ENCODE results near the gene AFDN. TPM values are rescaled to one million over a fixed set of nuclear protein-coding genes. Genes with fewer than 3 reads are reported as not detected.

AFDN gene
- total and polyA plus RNA-seq, 10 of the 15 experiments (the other 5 are each of a cell fraction or from before 2014, with no cell fraction given) = 5.7 to 68.2 (median 45.1) TPM

- Histone ChIP-seq H3K27me3 (replicated peaks in 1 of 2; ENCODE audit: control insufficient read depth in 2 of 2, insufficient read depth in 2 of 2, low read length in 1 of 2) (no peaks in the 10 kb centered on the region), H3K4me2 (ENCODE audit: control insufficient read depth, insufficient read depth) (no peak overlapping the region), H3K9ac (ENCODE audit: control insufficient read depth, insufficient read depth, low read length) (no peak overlapping the region), H2AFZ (ENCODE audit: control insufficient read depth, low read depth, low read length) (no peak overlapping the region), H3K79me2 (ENCODE audit: control insufficient read depth, insufficient read depth, low read length) (no peaks in the 10 kb centered on the region), H3K27ac (ENCODE audit: control insufficient read depth, insufficient read depth) (no peak overlapping the region), H3K4me1 (ENCODE audit: control insufficient read depth, insufficient read depth, low read length) (no peaks in the 10 kb centered on the region), H3K4me3 (no peak overlapping the region), H3K9me3 (replicated peaks; ENCODE audit: control insufficient read depth, insufficient read depth, low read length) (no peaks in the 10 kb centered on the region), H3K36me3 (ENCODE audit: control insufficient read depth in 2 of 2, insufficient read depth in 2 of 2, low read length in 1 of 2) (peaks cover 12 to 13% of the 10 kb centered on the region in 2 experiments), H4K20me1 (ENCODE audit: control insufficient read depth, insufficient read depth) (no peaks in the 10 kb centered on the region)
- in situ Hi-C loops (cut with MboI) (no loop called here), intact Hi-C loops (cut with micrococcal nuclease; ENCODE audit: unreplicated experiment) (no loop called here)
- POLR2A ChIA-PET = no interaction called here
- SMC1A ChIA-PET (ENCODE audit: uncharacterized antibody, unreplicated experiment) = no interaction called here
- no TSS peak for BruUV-seq (replicated peaks)
- ATAC-seq = no peak
- RAD21 ChIA-PET (ENCODE audit: unreplicated experiment) = no interaction called here
- no peak for DNase-seq (ENCODE audit: low read depth, low spot score)
- 88% methylated on average over 1 of the region's 1 CpG for WGBS (ENCODE audit: insufficient coverage, insufficient replicate concordance, low lambda C conversion rate, missing lambda C conversion rate)
- TF ChIP-seq CHD4 (IDR thresholded peaks at IDR 0.05) (no peak), ASH2L (IDR thresholded peaks at IDR 0.05; ENCODE audit: borderline replicate concordance, low read depth) (no peak), PRDM15 (CRISPR knock-in tag; IDR thresholded peaks at IDR 0.05) (no peak), ZSCAN29 (IDR thresholded peaks at IDR 0.05) (no peak), HDAC6 (IDR thresholded peaks at IDR 0.05; ENCODE audit: unreplicated experiment) (no peak), ELK1 (IDR thresholded peaks at IDR 0.05; ENCODE audit: low read depth, low read length) (no peak), USF1 (IDR thresholded peaks at IDR 0.05; ENCODE audit: borderline replicate concordance, extremely low read length, insufficient read depth, low read depth, low read length) (no peak), BCLAF1 (IDR thresholded peaks at IDR 0.05) (no peak), TCF7 (IDR thresholded peaks at IDR 0.05; ENCODE audit: borderline replicate concordance) (no peak), MLLT1 (IDR thresholded peaks at IDR 0.05) (no peak), RELA (IDR thresholded peaks at IDR 0.05; ENCODE audit: borderline replicate concordance, partially characterized antibody) (no peak), CBX3 (IDR thresholded peaks at IDR 0.05; ENCODE audit: borderline replicate concordance, low read depth) (no peak)
- FAIRE-seq = no peak
- CTCF ChIA-PET = no interaction called here
Measured at GRCh38 chr6:167947716-167948115, 121.0 kb downstream of the AFDN start.

Measured in GM12878 (cell line).